IPS DF 4.7 (cell line): ENCODE measurements around the gene HNRNPM.
"Not testable (repeated sequence)": the region's sequence is repeated elsewhere in the genome, so short reads cannot be mapped to it uniquely, and the experiment has no call there.

Source experiments
- DNase-seq: peaks from one replicate; pipeline ENCODE4 v3.0.0-alpha.2; 2013; ENCODE audit warnings: low spot score; ENCODE audit errors: extremely low read depth

The HNRNPM gene

GRCh38 chr19:8511573-8512101, 66.9 kb downstream of the HNRNPM start:
- DNase-seq = no peak

- no peak for DNase-seq
These were observed 67.6 kb downstream of the HNRNPM start for GRCh38 chr19:8512115-8512967.

- no peak for DNase-seq
These were observed 68.4 kb downstream of the HNRNPM start for GRCh38 chr19:8513036-8513686.

- no peak for DNase-seq
These were observed 69.1 kb downstream of the HNRNPM start, which contains the start of gene ZNF414 for GRCh38 chr19:8513687-8514504. TSS of gene ZNF414 (minus strand) at chr19:8514167. CDS start at chr19:8514046, 121 bp downstream.

- not testable (repeated sequence) for DNase-seq
These were observed 69.8 kb downstream of the HNRNPM start for GRCh38 chr19:8514505-8515009.

- no peak for DNase-seq
These were observed 70.5 kb downstream of the HNRNPM start for GRCh38 chr19:8515317-8515716.

GRCh38 chr19:8517551-8518442, 73.0 kb downstream of the HNRNPM start:
- DNase-seq = no peak

- DNase-seq = no peak
These were observed 73.8 kb downstream of the HNRNPM start for GRCh38 chr19:8518536-8518935.

GRCh38 chr19:8519388-8519787, 74.6 kb downstream of the HNRNPM start:
- no peak for DNase-seq

GRCh38 chr19:8525401-8525684, 80.6 kb downstream of the HNRNPM start:
- no peak for DNase-seq

- no peak for DNase-seq
These were observed 81.7 kb downstream of the HNRNPM start for GRCh38 chr19:8526345-8527091.

GRCh38 chr19:8528500-8528899, 83.7 kb downstream of the HNRNPM start:
- DNase-seq = no peak

- no peak for DNase-seq
These were observed 84.7 kb downstream of the HNRNPM start for GRCh38 chr19:8529369-8530006.

- no peak for DNase-seq
These were observed 85.4 kb downstream of the HNRNPM start for GRCh38 chr19:8530061-8530679.

- no peak for DNase-seq
These were observed 86.7 kb downstream of the HNRNPM start for GRCh38 chr19:8531470-8531869.

- no peak for DNase-seq
These were observed 87.5 kb downstream of the HNRNPM start for GRCh38 chr19:8532225-8532624.

GRCh38 chr19:8536282-8536681, 91.5 kb downstream of the HNRNPM start:
- DNase-seq = no peak

GRCh38 chr19:8537099-8537498, 92.3 kb downstream of the HNRNPM start:
- no peak for DNase-seq
